Osteocyte (in vitro differentiated cells): ENCODE results near the gene PEMT. TPM values are rescaled to one million over a fixed set of nuclear protein-coding genes. Genes with fewer than 3 reads are reported as not detected.

Experiments used
- DNase-seq: peaks from one replicate; pipeline ENCODE4 v3.0.0; 2021; ENCODE audit warnings: mixed read lengths; ENCODE audit not compliant: unreplicated experiment; ENCODE audit errors: extremely low spot score
- H3K27ac Mint-ChIP-seq: one replicate; pipeline ENCODE4 v1.8.0; 2021; ENCODE audit warnings: mild to moderate bottlenecking, mixed read lengths; ENCODE audit not compliant: unreplicated experiment
- H3K27me3 Mint-ChIP-seq: one replicate; pipeline ENCODE4 v1.8.0; 2021; ENCODE audit warnings: mixed read lengths; ENCODE audit not compliant: unreplicated experiment
- H3K36me3 Mint-ChIP-seq: one replicate; pipeline ENCODE4 v1.8.0; 2021; ENCODE audit warnings: mixed read lengths; ENCODE audit not compliant: unreplicated experiment
- H3K4me1 Mint-ChIP-seq: one replicate; pipeline ENCODE4 v1.8.0; 2021; ENCODE audit warnings: mixed read lengths; ENCODE audit not compliant: unreplicated experiment
- H3K4me3 Mint-ChIP-seq: one replicate; pipeline ENCODE4 v1.8.0; 2021; ENCODE audit warnings: mild to moderate bottlenecking, moderate library complexity, mixed read lengths; ENCODE audit not compliant: unreplicated experiment
- H3K9me3 Mint-ChIP-seq: one replicate; pipeline ENCODE4 v1.8.0; 2021; ENCODE audit warnings: mixed read lengths; ENCODE audit not compliant: unreplicated experiment
- total RNA-seq: library from RNA; stranded (reverse); gene quantifications from 2 replicates; pipeline ENCODE4 v1.2.1, GENCODE V29; 2021
- TF ChIP-seq, protein P1 (sequence below): fragments of 200-600 bp; sonication (generic); IDR thresholded peaks from 2 replicates; pipeline ENCODE4 v1.5.0; 2021; ENCODE audit warnings: antibody characterized with exemption, mild to moderate bottlenecking, moderate library complexity

PEMT gene
- total RNA-seq, 1 donor from 2014 or later = 25.6 TPM

DNA sequence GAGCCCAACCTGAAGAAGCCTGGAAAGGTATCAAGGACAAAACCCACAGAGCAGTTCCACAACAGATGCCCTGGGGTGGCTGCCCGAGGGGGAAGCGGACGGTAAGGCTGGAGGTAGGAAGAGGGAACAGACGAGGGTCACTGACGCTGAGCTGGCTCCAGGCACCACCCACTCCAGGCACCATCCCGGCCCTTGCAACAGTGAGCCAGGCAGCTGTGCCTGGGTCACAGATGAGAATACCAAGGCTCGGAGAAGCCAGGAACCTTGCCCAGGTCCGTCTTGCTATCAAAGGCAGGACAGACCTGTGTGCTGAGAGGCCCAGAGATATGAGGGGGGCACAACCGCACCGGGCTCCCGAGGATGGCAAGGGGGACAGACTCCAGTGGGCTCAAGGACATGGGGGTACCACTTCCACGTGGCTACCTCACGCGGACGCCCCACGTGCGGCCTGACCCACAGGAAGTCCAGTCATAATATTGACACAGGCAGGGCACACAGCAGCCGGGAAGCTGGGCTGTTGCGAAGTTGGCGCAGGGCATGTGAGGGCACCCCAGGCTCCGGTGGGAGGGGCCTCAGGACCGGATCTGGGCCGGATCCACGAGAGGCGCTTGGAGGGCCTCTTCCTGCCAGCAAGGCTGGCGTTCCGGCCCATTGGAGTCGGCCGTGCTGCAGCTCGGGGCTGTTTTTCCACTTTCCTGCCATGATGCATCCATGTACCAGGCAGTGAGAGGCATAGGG lies 29.9 kb downstream of the PEMT start:
- H3K36me3 Mint-ChIP-seq = no peaks in the 10 kb centered on the region
- no peak for DNase-seq
- H3K4me1 Mint-ChIP-seq = peaks cover 13% of the 10 kb centered on the region
- no peak overlapping the region for H3K4me3 Mint-ChIP-seq
- no peak overlapping the region for H3K27ac Mint-ChIP-seq
- TF ChIP-seq, protein P1, sequence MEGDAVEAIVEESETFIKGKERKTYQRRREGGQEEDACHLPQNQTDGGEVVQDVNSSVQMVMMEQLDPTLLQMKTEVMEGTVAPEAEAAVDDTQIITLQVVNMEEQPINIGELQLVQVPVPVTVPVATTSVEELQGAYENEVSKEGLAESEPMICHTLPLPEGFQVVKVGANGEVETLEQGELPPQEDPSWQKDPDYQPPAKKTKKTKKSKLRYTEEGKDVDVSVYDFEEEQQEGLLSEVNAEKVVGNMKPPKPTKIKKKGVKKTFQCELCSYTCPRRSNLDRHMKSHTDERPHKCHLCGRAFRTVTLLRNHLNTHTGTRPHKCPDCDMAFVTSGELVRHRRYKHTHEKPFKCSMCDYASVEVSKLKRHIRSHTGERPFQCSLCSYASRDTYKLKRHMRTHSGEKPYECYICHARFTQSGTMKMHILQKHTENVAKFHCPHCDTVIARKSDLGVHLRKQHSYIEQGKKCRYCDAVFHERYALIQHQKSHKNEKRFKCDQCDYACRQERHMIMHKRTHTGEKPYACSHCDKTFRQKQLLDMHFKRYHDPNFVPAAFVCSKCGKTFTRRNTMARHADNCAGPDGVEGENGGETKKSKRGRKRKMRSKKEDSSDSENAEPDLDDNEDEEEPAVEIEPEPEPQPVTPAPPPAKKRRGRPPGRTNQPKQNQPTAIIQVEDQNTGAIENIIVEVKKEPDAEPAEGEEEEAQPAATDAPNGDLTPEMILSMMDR = no peak
- no peaks in the 10 kb centered on the region for H3K9me3 Mint-ChIP-seq
- no peaks in the 10 kb centered on the region for H3K27me3 Mint-ChIP-seq

DNA sequence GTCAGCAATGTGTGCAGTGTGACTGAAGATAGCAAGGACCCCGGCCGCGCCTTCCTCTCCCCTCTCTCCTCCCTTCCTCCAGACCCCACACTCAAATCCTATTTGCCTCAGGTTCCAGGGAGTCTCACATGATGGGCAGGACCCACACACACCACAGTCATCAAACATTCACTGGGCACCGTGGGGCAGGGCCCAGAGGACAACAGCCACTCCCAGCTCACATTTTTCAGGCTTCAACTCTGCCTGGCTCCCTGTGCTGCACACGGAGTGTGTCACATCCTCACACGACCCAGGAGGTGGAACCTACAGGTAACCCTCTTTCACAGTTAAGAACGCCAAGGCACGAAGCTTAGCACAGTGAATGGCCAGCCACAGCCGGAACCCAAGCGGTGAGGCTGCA lies 30.5 kb downstream of the PEMT start:
- TF ChIP-seq, protein P1 = no peak
- Mint-ChIP-seq H3K27me3 (no peaks in the 10 kb centered on the region), H3K9me3 (no peaks in the 10 kb centered on the region), H3K4me1 (peaks cover 7% of the 10 kb centered on the region), H3K27ac (no peak overlapping the region), H3K4me3 (no peak overlapping the region), H3K36me3 (no peaks in the 10 kb centered on the region)
- DNase-seq = no peak

DNA sequence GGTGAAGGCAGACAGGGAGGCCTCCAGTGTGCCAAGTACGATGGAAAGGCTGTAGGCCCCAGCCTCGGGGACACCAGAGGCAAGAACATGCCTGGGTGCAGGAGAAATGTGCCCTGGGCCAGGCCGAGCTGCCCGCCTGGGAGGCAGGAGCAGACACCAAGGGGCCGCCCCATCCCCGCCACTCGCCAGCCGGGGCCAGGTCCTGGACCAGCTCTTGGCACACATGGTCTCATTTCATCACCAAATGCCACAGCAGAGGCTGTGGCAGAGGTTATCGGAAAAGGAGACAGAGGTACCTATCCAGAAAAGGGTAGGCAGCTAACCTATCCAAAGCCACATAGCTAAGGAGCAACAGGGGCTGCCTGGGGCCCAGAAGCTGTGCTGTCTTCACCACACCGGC lies 31.3 kb downstream of the PEMT start:
- H3K4me1 Mint-ChIP-seq = no peaks in the 10 kb centered on the region
- TF ChIP-seq, protein P1 = no peak
- no peaks in the 10 kb centered on the region for H3K36me3 Mint-ChIP-seq
- H3K27ac Mint-ChIP-seq = no peak overlapping the region
- DNase-seq = no peak
- H3K4me3 Mint-ChIP-seq = no peak overlapping the region
- H3K9me3 Mint-ChIP-seq = no peaks in the 10 kb centered on the region
- no peaks in the 10 kb centered on the region for H3K27me3 Mint-ChIP-seq

DNA sequence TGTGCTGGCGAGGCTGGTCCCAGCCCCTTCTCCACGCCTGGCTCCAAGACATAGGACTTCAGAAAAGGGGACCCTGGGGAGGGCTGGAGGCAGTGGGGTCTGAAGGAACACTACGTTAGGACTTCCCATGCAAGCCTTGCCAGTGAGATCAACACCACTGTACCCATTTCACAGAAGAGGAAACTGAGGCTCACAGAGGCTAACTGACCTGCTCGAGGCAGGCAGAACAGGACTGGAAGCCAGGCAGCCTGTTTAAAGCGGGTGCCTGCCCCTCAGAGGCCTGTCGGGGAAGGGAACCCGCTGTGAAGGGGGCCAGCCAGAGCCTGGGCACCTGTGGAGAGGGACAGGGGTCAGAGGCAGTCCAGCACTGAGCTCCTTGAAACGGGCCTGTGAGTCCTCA lies 32.3 kb downstream of the PEMT start:
- H3K9me3 Mint-ChIP-seq = no peaks in the 10 kb centered on the region
- no peaks in the 10 kb centered on the region for H3K27me3 Mint-ChIP-seq
- no peaks in the 10 kb centered on the region for H3K4me1 Mint-ChIP-seq
- DNase-seq = no peak
- no peak overlapping the region for H3K4me3 Mint-ChIP-seq
- no peak overlapping the region for H3K27ac Mint-ChIP-seq
- H3K36me3 Mint-ChIP-seq = no peaks in the 10 kb centered on the region
- TF ChIP-seq, protein P1 = no peak

DNA sequence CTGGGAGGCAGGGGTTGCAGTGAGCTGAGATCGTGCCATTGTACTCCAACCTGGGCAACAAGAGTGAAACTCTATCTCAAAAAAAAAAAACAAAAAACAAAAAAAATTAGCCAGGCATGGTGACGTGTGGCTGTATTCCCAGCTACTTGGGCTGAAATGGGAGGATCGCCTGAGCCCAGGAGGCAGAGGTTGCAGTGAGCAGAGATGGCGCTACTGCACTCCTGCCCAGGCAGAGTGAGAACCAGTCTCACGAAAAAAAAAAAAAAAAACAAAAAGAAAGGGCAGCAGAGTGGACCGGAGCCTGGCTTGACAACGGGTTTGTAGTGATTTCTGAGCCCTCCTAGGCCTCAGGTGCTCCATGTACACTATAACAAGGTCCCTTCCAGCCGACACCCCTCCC lies 33.1 kb downstream of the PEMT start:
- no peaks in the 10 kb centered on the region for H3K27me3 Mint-ChIP-seq
- no peaks in the 10 kb centered on the region for H3K36me3 Mint-ChIP-seq
- DNase-seq = no peak
- H3K4me1 Mint-ChIP-seq = no peaks in the 10 kb centered on the region
- no peak overlapping the region for H3K27ac Mint-ChIP-seq
- TF ChIP-seq, protein P1 = no peak
- no peaks in the 10 kb centered on the region for H3K9me3 Mint-ChIP-seq
- no peak overlapping the region for H3K4me3 Mint-ChIP-seq
